Adipocyte (in vitro differentiated cells): ENCODE results near the gene YIF1B.

Experiments
- DNase-seq: peaks from one replicate; pipeline ENCODE4 v3.0.0-alpha.2; 2015; ENCODE audit warnings: low read depth
- H3K27me3 ChIP-seq: replicated peaks from 2 replicates; pipeline ENCODE4 v1.7.0; 2013; ENCODE audit warnings: mild to moderate bottlenecking, low read length, moderate library complexity; ENCODE audit not compliant: control insufficient read depth, insufficient read depth
- H3K36me3 ChIP-seq: 2 replicates; pipeline ENCODE4 v1.7.0; 2013; ENCODE audit warnings: low read length, mild to moderate bottlenecking, moderate library complexity; ENCODE audit not compliant: control insufficient read depth, insufficient read depth, severe bottlenecking
- H3K4me1 ChIP-seq: 2 replicates; pipeline ENCODE4 v1.7.0; 2013; ENCODE audit warnings: mild to moderate bottlenecking, low read length, moderate library complexity; ENCODE audit not compliant: control insufficient read depth, insufficient read depth
- H3K4me3 ChIP-seq: 2 replicates; pipeline ENCODE4 v1.7.0; 2013; ENCODE audit warnings: mild to moderate bottlenecking, low read length, moderate library complexity
- H3K9ac ChIP-seq: 2 replicates; pipeline ENCODE4 v1.7.0; 2013; ENCODE audit warnings: mild to moderate bottlenecking, low read length, moderate library complexity
- H3K9me3 ChIP-seq: 2 replicates; pipeline ENCODE4 v1.7.0; 2013; ENCODE audit warnings: mild to moderate bottlenecking, low read length, moderate library complexity; ENCODE audit not compliant: control insufficient read depth

YIF1B gene

DNA sequence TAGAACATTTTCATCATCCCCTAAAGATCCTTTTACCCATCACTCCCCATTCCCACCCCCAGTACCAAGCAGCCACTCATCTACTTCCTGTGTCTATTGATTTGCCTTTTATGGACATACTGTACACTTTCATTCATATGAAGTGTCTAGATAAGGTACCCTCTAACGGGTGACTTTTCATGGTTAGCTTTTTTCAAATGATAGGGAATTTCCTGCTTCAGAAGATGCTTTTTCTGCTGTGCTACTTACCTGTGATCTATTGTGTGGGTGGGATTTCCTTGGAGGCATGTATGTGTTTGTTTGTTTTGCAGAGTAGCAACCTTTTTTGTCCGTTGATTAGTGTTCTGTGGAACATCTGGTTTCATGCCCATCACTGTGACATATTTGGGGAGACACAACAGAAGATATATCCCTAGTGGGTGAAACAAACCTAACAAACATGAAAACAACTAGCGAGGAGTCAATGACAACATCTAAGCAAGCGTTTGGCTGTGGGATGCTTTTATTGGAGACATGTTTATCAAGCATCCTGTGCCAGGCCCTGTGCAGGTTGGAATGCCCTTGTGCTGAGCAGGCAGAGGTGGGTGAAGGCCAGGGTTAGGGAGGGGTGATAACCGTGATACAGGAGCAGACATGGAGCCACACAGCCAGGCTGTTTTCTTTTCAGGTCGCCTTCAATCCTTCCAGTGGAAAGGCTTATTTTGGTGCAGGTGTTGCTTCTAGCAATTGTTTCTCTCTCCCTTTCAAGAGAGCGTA lies 33.8 kb downstream of the YIF1B start:
- no peak overlapping the region for H3K9ac ChIP-seq
- DNase-seq, result no peak
- no peaks in the 10 kb centered on the region for H3K27me3 ChIP-seq
- no peak overlapping the region for H3K4me3 ChIP-seq
- H3K36me3 ChIP-seq, result no peaks in the 10 kb centered on the region
- peaks cover 32% of the 10 kb centered on the region for H3K4me1 ChIP-seq
- no peaks in the 10 kb centered on the region for H3K9me3 ChIP-seq

DNA sequence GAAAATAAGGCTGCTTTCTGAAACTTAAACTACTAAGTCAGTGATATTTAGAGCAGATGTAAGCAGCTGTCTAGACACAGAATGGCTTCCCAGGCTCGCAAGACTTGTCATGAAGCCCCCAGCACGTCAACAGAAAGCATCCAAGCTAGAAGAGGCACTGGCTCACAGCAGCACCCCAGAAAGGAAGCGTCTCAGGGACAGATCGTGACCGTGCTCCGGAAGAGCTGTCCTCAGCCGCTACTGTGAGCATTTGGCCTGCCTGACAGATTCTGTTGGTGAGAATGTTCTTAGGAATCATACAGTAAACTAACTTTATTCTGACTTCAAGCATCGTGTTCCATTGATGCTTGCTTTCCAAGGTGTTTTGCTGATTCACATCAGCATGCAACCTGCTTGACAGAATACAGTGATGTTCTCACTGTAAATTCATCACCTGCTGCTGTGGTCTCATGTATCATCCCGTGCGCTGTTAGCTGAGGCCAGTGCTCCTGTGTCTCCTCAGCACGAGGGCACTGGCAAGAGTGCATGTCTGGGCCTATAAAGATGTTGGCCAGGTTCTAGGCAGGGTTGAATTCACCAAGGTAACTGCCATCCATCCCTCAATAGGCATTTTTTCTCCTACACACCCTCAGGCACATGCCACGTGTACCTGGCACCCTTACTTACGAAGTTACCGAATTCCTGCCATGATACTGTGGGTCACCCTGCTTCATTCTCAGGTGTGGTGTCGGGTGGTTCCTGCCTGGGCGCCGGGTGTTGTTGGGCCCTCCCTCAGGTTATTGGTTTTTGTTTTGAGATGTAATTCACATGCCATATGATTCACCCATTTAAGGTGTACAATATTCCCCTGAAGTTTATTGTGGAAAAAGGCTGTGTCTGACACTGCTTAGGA lies 35.5 kb downstream of the YIF1B start:
- no peaks in the 10 kb centered on the region for H3K9me3 ChIP-seq
- H3K4me3 ChIP-seq, result no peak overlapping the region
- H3K9ac ChIP-seq, result no peak overlapping the region
- DNase-seq, result no peak
- H3K4me1 ChIP-seq, result peaks cover 25% of the 10 kb centered on the region
- no peaks in the 10 kb centered on the region for H3K27me3 ChIP-seq
- no peaks in the 10 kb centered on the region for H3K36me3 ChIP-seq

DNA sequence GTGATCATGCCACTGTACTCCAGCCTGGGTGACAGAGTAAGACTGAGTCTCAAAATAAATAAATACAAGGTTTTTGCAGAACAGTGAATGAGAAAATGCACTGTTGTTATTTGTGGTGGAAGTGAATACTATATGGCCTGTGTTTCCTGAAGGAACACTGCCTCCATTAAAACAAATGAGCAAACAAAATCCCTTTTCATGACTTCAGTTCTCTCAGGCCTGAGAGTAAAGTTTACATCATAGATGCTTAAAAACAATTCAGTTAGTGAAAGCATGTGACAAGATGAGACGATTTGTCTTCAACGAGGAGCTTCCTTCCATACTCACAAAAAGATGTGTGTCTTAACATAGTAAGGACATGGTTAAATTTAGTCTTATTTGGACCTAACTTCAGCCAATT lies 37.0 kb downstream of the YIF1B start:
- Histone ChIP-seq H3K9ac (peak overlapping the region; percentile 76), H3K27me3 (no peaks in the 10 kb centered on the region), H3K36me3 (no peaks in the 10 kb centered on the region), H3K9me3 (no peaks in the 10 kb centered on the region), H3K4me1 (peaks cover 31% of the 10 kb centered on the region), H3K4me3 (no peak overlapping the region)
- no peak for DNase-seq

- Histone ChIP-seq H3K9ac (peak overlapping the region; percentile 76), H3K4me1 (peaks cover 31% of the 10 kb centered on the region), H3K4me3 (peak overlapping the region; percentile 23), H3K27me3 (no peaks in the 10 kb centered on the region), H3K9me3 (no peaks in the 10 kb centered on the region), H3K36me3 (no peaks in the 10 kb centered on the region)
- no peak for DNase-seq
These were observed 37.6 kb downstream of the YIF1B start for GRCh38 chr19:38277969-38278680.

DNA sequence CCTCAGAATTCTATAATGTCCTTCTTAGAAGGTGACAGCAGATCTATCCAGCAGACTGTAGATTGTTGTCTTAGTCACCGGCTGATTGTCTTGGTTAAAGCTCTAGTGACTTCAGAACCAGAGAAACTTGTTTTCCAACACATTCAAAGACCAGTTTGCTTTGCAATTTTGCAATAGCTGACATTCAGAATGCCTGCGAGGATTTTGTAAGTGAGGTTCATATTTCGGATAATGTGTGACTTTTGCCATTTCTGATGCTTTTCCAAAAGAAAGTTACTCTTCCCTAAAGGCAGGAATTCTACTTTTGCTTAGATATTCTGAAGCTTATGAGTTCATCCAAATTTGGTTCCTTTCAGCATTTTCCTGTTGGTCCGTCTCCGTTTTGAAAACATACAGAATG lies 38.2 kb downstream of the YIF1B start:
- Histone ChIP-seq H3K4me3 (no peak overlapping the region), H3K36me3 (no peaks in the 10 kb centered on the region), H3K9ac (peak overlapping the region; percentile 34), H3K4me1 (peaks cover 31% of the 10 kb centered on the region), H3K27me3 (no peaks in the 10 kb centered on the region), H3K9me3 (no peaks in the 10 kb centered on the region)
- peak; percentile 84 for DNase-seq

GRCh38 chr19:38276942-38277517 lies 38.7 kb downstream of the YIF1B start:
- H3K36me3 ChIP-seq, result no peaks in the 10 kb centered on the region
- H3K4me3 ChIP-seq, result peak overlapping the region; percentile 31
- H3K9ac ChIP-seq, result peak overlapping the region; percentile 34
- H3K4me1 ChIP-seq, result peaks cover 31% of the 10 kb centered on the region
- H3K9me3 ChIP-seq, result no peaks in the 10 kb centered on the region
- no peaks in the 10 kb centered on the region for H3K27me3 ChIP-seq
- DNase-seq, result no peak

DNA sequence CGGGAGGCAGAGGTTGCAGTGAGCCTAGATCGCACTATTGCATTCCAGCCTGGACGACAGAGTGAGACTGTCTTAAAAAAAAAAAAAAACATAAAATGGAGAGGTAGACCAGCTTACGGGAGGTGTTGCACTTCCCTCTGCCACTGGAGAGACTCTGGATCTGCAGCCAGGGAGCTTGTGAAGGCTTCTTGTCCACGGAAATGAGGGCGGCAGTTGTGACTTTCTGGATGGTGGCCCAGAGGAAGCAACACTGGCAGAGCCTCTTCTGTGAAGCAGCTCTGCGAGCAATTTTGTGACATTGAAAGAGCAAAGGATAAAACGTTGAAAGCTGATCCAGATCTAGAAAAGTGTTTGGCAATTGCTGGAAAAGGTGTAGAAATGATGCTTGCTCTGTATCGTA lies 41.0 kb downstream of the YIF1B start:
- H3K4me1 ChIP-seq, result peaks cover 41% of the 10 kb centered on the region
- no peak for DNase-seq
- no peaks in the 10 kb centered on the region for H3K9me3 ChIP-seq
- H3K9ac ChIP-seq, result no peak overlapping the region
- H3K36me3 ChIP-seq, result no peaks in the 10 kb centered on the region
- H3K27me3 ChIP-seq, result no peaks in the 10 kb centered on the region
- H3K4me3 ChIP-seq, result no peak overlapping the region

- DNase-seq, result no peak
- H3K27me3 ChIP-seq, result no peaks in the 10 kb centered on the region
- H3K4me3 ChIP-seq, result no peak overlapping the region
- no peak overlapping the region for H3K9ac ChIP-seq
- no peaks in the 10 kb centered on the region for H3K36me3 ChIP-seq
- peaks cover 36% of the 10 kb centered on the region for H3K4me1 ChIP-seq
- no peaks in the 10 kb centered on the region for H3K9me3 ChIP-seq
These were observed 42.2 kb downstream of the YIF1B start for GRCh38 chr19:38273499-38273898.

GRCh38 chr19:38270587-38271167 lies 45.1 kb downstream of the YIF1B start:
- Histone ChIP-seq H3K4me3 (no peak overlapping the region), H3K9ac (no peak overlapping the region), H3K27me3 (no peaks in the 10 kb centered on the region), H3K9me3 (no peaks in the 10 kb centered on the region), H3K4me1 (peaks cover 18% of the 10 kb centered on the region), H3K36me3 (no peaks in the 10 kb centered on the region)
- peak; percentile 32 for DNase-seq

GRCh38 chr19:38268539-38268938 lies 47.2 kb downstream of the YIF1B start:
- H3K36me3 ChIP-seq, result no peaks in the 10 kb centered on the region
- H3K27me3 ChIP-seq, result no peaks in the 10 kb centered on the region
- H3K4me3 ChIP-seq, result no peak overlapping the region
- no peaks in the 10 kb centered on the region for H3K9me3 ChIP-seq
- no peak for DNase-seq
- H3K9ac ChIP-seq, result no peak overlapping the region
- H3K4me1 ChIP-seq, result peaks cover 19% of the 10 kb centered on the region
